Thyroid gland (tissue), 4 donors: ENCODE measurements around the gene THOC2. TPM values are rescaled to one million over a fixed set of nuclear protein-coding genes. Genes with fewer than 3 reads are reported as not detected.
"Not testable (repeated sequence)": the region's sequence is repeated elsewhere in the genome, so short reads cannot be mapped to it uniquely, and the experiment has no call there.

Experiments used
- DNase-seq, 2 donors: peaks; one replicate each; pipeline ENCODE4 v3.0.0-alpha.2; 2019
- H3K27ac ChIP-seq, 3 donors: fragments of 200-600 bp; sonication (generic); 1 replicate in 2 of 3; 2 replicates in 1 of 3; pipeline ENCODE4 v1.5.1; 2016 to 2019; ENCODE audit warnings: mild to moderate bottlenecking in 1 of 3, moderate library complexity in 1 of 3
- H3K27me3 ChIP-seq: fragments of 200-600 bp; sonication (generic); one replicate; pipeline ENCODE4 v1.5.1; 2019
- H3K36me3 ChIP-seq, 2 donors: fragments of 200-600 bp; sonication (generic); one replicate each; pipeline ENCODE4 v1.5.1; 2016 to 2019
- H3K4me1 ChIP-seq, 2 donors: fragments of 200-600 bp; sonication (generic); one replicate each; pipeline ENCODE4 v1.5.1; 2017 to 2019
- H3K4me3 ChIP-seq, 3 donors: fragments of 200-600 bp; sonication (generic); replicated peaks in 1 of 3; 1 replicate in 2 of 3; 2 replicates in 1 of 3; pipeline ENCODE4 v1.5.1; 2016; ENCODE audit warnings: mild to moderate bottlenecking in 1 of 3
- H3K9me3 ChIP-seq: fragments of 200-600 bp; sonication (generic); one replicate; pipeline ENCODE4 v1.5.1; 2017
- CTCF ChIP-seq, 6 experiments: fragments of 200-600 bp in 3 of 6; fragments of 450-650 bp in 3 of 6; sonication (generic) in 3 of 6; IDR thresholded peaks; one replicate each; pipeline ENCODE4 v1.5.1; 2016 to 2019; ENCODE audit warnings: antibody characterized with exemption in 6 of 6, mild to moderate bottlenecking in 2 of 6, inconsistent platforms in 1 of 6, moderate library complexity in 1 of 6
- POLR2A ChIP-seq, 2 donors: fragments of 450-650 bp; IDR thresholded peaks; one replicate each; pipeline ENCODE4 v1.6.1; 2017; ENCODE audit warnings: antibody characterized with exemption in 2 of 2, mild to moderate bottlenecking in 2 of 2, moderate library complexity in 1 of 2
- WGBS, 2 donors: methylation state at CpG; one replicate each; pipeline ENCODE4 v1.1.5; 2017; 5-methylcytosine and 5-hydroxymethylcytosine counted together
- intact Hi-C: fragments of 100-400 bp; cut with DNase I; formaldehyde crosslinking; loops from one replicate; pipeline ENCODE4 v1.15.1; 2023
- total RNA-seq, 4 donors: library from RNA; depleted of rRNA; stranded (reverse); fragments of >200 nt; gene quantifications; one replicate each; pipeline ENCODE4 v1.2.3, GENCODE V29; 2016

Gene THOC2
- total RNA-seq, 4 donors from 2014 or later: 117 to 229 (median 137) TPM

GRCh38 chrX:123731987-123732669, 724 bp downstream of the THOC2 start:
- H3K4me1 ChIP-seq: peaks cover 0 to 4% of the 10 kb centered on the region in 2 donors
- peak overlapping the region; percentile 45 to 90 (median 74) for H3K27ac ChIP-seq
- TF ChIP-seq CTCF (IDR thresholded peaks at IDR 0.05) (no peak), POLR2A (IDR thresholded peaks at IDR 0.05) (no peak)
- WGBS, 2 donors: 1 to 2% methylated on average over 23 to 28 of the region's 41 CpGs
- intact Hi-C loops: no loop called here
- peak overlapping the region; percentile 20 to 51 (median 48) for H3K4me3 ChIP-seq
- DNase-seq: peak; percentile 11 to 19
- H3K27me3 ChIP-seq: no peaks in the 10 kb centered on the region
- H3K36me3 ChIP-seq: no peaks in the 10 kb centered on the region
- H3K9me3 ChIP-seq: no peaks in the 10 kb centered on the region

- TF ChIP-seq POLR2A (IDR thresholded peaks at IDR 0.05) (no peak), CTCF (IDR thresholded peaks at IDR 0.05) (no peak)
- Histone ChIP-seq H3K36me3 (no peaks in the 10 kb centered on the region), H3K27me3 (no peaks in the 10 kb centered on the region), H3K27ac (peak overlapping the region in 2 of 3 donors; percentile 74 to 90), H3K4me3 (peak overlapping the region in 2 of 3 donors; percentile 48 to 51), H3K9me3 (no peaks in the 10 kb centered on the region), H3K4me1 (peaks cover 0 to 4% of the 10 kb centered on the region in 2 donors)
- DNase-seq: peak; percentile 28 to 64
- intact Hi-C loops: no loop called here
- WGBS, 2 donors: 7 to 20% methylated on average over 5 to 16 of the region's 16 CpGs
These were observed 1.4 kb downstream of the THOC2 start for GRCh38 chrX:123731258-123731986.

DNA sequence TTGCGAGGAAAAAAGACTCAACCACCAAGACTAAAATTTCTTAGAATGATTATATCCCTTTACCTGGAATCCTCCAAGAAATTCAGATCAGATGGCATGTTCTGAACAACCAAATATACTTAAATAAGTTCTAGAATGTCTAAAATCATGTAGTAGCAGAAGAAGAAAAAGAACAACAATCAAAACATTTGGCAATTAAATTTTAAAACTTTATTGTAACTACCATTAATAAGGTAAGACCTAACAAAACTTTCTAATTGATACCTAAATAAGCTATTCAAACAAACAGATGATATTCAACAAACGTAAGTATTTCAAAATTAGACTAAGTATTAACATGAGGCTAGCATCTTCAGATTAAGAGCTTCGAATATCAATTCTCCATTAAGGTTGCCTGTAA, 4.3 kb downstream of the THOC2 start:
- DNase-seq: no peak
- intact Hi-C loops: no loop called here
- Histone ChIP-seq H3K4me3 (no peak overlapping the region), H3K9me3 (no peaks in the 10 kb centered on the region), H3K4me1 (peaks cover 0 to 4% of the 10 kb centered on the region in 2 donors), H3K27me3 (no peaks in the 10 kb centered on the region), H3K36me3 (no peaks in the 10 kb centered on the region), H3K27ac (no peak overlapping the region)
- TF ChIP-seq POLR2A (IDR thresholded peaks at IDR 0.05): no peak
- TF ChIP-seq CTCF (IDR thresholded peaks at IDR 0.05): no peak
- WGBS, 2 donors: 85 to 87% methylated on average over 3 of the region's 3 CpGs

DNA sequence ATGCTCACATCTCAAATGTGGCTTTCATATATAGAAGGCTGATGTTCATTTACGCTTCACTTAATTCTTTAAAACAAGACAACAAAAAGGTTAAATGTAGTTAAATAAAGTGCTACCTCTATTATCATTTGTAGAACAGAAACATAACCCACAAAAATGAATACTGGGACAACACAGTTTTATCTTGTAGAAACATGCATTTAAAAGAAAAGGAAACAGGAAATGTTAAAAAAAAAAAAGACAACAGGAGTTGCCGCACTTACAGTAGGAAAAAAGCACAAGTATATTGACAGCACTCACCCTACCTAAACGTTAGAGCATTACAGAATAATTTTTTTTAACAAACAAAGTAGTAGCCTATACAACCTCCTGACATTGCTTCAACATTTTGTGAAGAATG, 4.8 kb downstream of the THOC2 start:
- H3K4me3 ChIP-seq: no peak overlapping the region
- no peaks in the 10 kb centered on the region for H3K27me3 ChIP-seq
- H3K27ac ChIP-seq: no peak overlapping the region
- no peaks in the 10 kb centered on the region for H3K9me3 ChIP-seq
- 57 to 63% methylated on average over 3 of the region's 3 CpGs for WGBS, 2 donors
- DNase-seq: no peak
- no peaks in the 10 kb centered on the region for H3K36me3 ChIP-seq
- H3K4me1 ChIP-seq: peaks cover 0 to 4% of the 10 kb centered on the region in 2 donors
- TF ChIP-seq POLR2A (IDR thresholded peaks at IDR 0.05) (no peak), CTCF (IDR thresholded peaks at IDR 0.05) (no peak)
- intact Hi-C loops: no loop called here

GRCh38 chrX:123722193-123722592, 10.7 kb downstream of the THOC2 start:
- H3K27ac ChIP-seq, H3K4me3 ChIP-seq, H3K9me3 ChIP-seq, H3K27me3 ChIP-seq, DNase-seq, H3K36me3 ChIP-seq, intact Hi-C loops, H3K4me1 ChIP-seq: not testable (repeated sequence)
- WGBS, 2 donors: 100% methylated on average over 1 of the region's 1 CpG
